IPS-11a (cell line): ENCODE measurements around the gene MAML2.

Experiments used
- H3K4me3 ChIP-seq: one replicate; pipeline ENCODE4 v1.5.1; 2013; ENCODE audit warnings: low read depth, low read length, control low read depth

MAML2 gene

GRCh38 chr11:95933594-95933993, 409.4 kb downstream of the MAML2 start:
- no peak overlapping the region for H3K4me3 ChIP-seq

GRCh38 chr11:95931916-95932315, 411.1 kb downstream of the MAML2 start:
- no peak overlapping the region for H3K4me3 ChIP-seq

- H3K4me3 ChIP-seq: no peak overlapping the region
Observed at GRCh38 chr11:95930948-95931347, 412.0 kb downstream of the MAML2 start.

- no peak overlapping the region for H3K4me3 ChIP-seq
Observed at GRCh38 chr11:95926726-95927125, 416.3 kb downstream of the MAML2 start.
